Peyer's patch (tissue), 4 donors: ENCODE data around the gene AARS2. TPM values are rescaled to one million over a fixed set of nuclear protein-coding genes. Genes with fewer than 3 reads are reported as not detected.

Experiments
- DNase-seq, 3 donors: peaks; one replicate each; pipeline ENCODE4 v3.0.0-alpha.2; 2017 to 2019
- H3K27ac ChIP-seq, 4 donors: fragments of 200-600 bp; sonication (generic); one replicate each; pipeline ENCODE4 v1.5.1; 2016 to 2019
- H3K27me3 ChIP-seq, 2 donors: fragments of 200-600 bp; sonication (generic); one replicate each; pipeline ENCODE4 v1.5.1; 2019
- H3K36me3 ChIP-seq, 3 donors: fragments of 200-600 bp; sonication (generic); one replicate each; pipeline ENCODE4 v1.5.1; 2016 to 2019
- H3K4me1 ChIP-seq, 4 donors: fragments of 200-600 bp; sonication (generic); one replicate each; pipeline ENCODE4 v1.5.1; 2016 to 2019
- H3K4me3 ChIP-seq, 4 donors: fragments of 200-600 bp; sonication (generic); 1 replicate in 3 of 4; 2 replicates in 1 of 4; pipeline ENCODE4 v1.5.1; 2016 to 2019; ENCODE audit warnings: mild to moderate bottlenecking in 1 of 4
- H3K9me3 ChIP-seq, 4 donors: fragments of 200-600 bp; sonication (generic); one replicate each; pipeline ENCODE4 v1.5.1; 2016 to 2019; ENCODE audit warnings: mild to moderate bottlenecking in 1 of 4
- POLR2A ChIP-seq, 2 donors: fragments of 450-650 bp; IDR thresholded peaks; one replicate each; pipeline ENCODE4 v1.5.1; 2017; ENCODE audit warnings: antibody characterized with exemption in 2 of 2, mild to moderate bottlenecking in 2 of 2, moderate library complexity in 2 of 2
- total RNA-seq, 4 donors: library from RNA; depleted of rRNA; stranded (reverse); fragments of >200 nt; gene quantifications; one replicate each; pipeline ENCODE4 v1.1.0, GENCODE V29; 2016
- TF ChIP-seq, protein P1 (sequence below), 6 experiments: fragments of 450-650 bp in 4 of 6; fragments of 200-600 bp in 2 of 6; sonication (generic) in 1 of 6; IDR thresholded peaks; one replicate each; pipeline ENCODE4 v1.5.1; 2017 to 2019; ENCODE audit warnings: antibody characterized with exemption in 6 of 6, mild to moderate bottlenecking in 3 of 6, moderate library complexity in 1 of 6

AARS2 gene
- total RNA-seq, 4 donors from 2014 or later: 31.5 to 54.7 (median 37.6) TPM

DNA sequence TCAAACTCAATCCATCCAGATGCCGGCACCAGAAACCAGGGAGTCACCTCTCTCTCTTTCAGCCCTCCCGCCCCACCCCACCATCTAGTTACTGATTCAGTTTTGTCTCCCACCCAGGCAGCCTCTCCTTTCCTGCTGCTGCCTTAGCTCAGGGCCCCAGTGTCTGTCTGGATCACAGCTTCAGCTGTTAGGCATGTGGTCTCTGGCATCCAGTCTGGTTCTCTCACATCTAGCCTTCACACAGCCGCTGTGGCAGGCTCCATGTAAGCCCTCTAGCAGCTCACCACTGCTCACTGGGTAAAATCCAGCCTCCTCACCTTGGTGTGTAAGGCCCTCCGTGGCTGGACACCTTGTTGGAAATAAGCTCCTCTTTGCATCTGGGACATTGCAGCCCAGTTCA, 21.3 kb downstream of the AARS2 start:
- H3K4me3 ChIP-seq: no peak overlapping the region
- peaks cover 0 to under 1% (median 0%) of the 10 kb centered on the region in 4 donors for H3K4me1 ChIP-seq
- H3K27ac ChIP-seq: no peak overlapping the region
- no peak for DNase-seq
- TF ChIP-seq POLR2A (IDR thresholded peaks at IDR 0.05): no peak
- TF ChIP-seq, protein P1, sequence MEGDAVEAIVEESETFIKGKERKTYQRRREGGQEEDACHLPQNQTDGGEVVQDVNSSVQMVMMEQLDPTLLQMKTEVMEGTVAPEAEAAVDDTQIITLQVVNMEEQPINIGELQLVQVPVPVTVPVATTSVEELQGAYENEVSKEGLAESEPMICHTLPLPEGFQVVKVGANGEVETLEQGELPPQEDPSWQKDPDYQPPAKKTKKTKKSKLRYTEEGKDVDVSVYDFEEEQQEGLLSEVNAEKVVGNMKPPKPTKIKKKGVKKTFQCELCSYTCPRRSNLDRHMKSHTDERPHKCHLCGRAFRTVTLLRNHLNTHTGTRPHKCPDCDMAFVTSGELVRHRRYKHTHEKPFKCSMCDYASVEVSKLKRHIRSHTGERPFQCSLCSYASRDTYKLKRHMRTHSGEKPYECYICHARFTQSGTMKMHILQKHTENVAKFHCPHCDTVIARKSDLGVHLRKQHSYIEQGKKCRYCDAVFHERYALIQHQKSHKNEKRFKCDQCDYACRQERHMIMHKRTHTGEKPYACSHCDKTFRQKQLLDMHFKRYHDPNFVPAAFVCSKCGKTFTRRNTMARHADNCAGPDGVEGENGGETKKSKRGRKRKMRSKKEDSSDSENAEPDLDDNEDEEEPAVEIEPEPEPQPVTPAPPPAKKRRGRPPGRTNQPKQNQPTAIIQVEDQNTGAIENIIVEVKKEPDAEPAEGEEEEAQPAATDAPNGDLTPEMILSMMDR (IDR thresholded peaks at IDR 0.05): no peak
- H3K9me3 ChIP-seq: no peaks in the 10 kb centered on the region
- H3K36me3 ChIP-seq: no peaks in the 10 kb centered on the region
- H3K27me3 ChIP-seq: peaks cover 0 to 8% of the 10 kb centered on the region in 2 donors

DNA sequence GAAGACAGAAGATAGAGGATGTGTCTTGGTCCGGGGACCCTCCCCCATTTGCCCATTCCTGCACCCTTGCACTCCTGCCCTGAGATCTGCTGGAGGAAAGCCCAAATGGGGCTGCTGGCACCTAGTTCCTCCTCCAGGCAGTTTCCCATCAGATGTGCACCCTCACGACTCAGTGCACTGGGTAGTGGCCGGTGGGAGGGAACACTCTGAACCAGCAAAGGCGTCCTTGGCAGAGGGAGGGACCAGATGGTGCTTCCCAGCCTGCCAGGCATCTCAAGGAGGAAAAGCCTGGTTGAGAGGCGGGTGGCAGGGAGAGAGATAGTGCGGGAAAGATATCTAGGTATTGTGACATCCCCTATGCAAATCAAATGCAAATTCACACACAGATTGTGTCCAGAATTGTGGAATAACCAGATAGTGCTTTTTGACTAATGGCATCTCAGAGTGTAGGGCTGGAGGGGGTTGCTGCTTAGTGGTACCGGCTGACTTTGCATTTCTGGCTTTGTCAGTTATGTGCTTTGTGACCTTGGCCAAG, 23.4 kb downstream of the AARS2 start:
- H3K27ac ChIP-seq: no peak overlapping the region
- TF ChIP-seq, protein P1 (IDR thresholded peaks at IDR 0.05): no peak
- no peak for TF ChIP-seq POLR2A (IDR thresholded peaks at IDR 0.05)
- no peak overlapping the region for H3K4me3 ChIP-seq
- no peaks in the 10 kb centered on the region for H3K9me3 ChIP-seq
- H3K4me1 ChIP-seq: no peaks in the 10 kb centered on the region
- no peaks in the 10 kb centered on the region for H3K27me3 ChIP-seq
- DNase-seq: no peak
- H3K36me3 ChIP-seq: no peaks in the 10 kb centered on the region

DNA sequence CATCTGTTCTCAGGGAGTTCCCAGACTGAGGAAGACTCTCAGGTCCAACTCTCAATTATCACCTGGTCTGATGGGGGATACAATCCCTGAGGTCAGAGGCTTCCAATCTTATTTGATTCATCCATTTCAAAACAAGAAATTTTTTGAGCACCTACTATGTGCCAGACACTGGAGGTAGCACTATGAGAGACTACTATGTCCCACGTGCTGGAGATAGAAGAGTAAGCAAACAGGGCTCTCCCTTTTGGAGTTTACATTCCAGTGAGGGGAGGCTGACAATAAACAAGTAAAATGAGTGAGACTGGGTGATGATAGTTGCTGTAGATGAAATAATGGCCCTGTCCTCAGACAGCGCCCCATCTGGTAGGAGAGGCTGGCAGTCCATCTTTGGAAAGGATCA, 26.4 kb downstream of the AARS2 start:
- no peak overlapping the region for H3K4me3 ChIP-seq
- H3K36me3 ChIP-seq: no peaks in the 10 kb centered on the region
- no peaks in the 10 kb centered on the region for H3K4me1 ChIP-seq
- no peak for DNase-seq
- no peak for TF ChIP-seq POLR2A (IDR thresholded peaks at IDR 0.05)
- TF ChIP-seq, protein P1 (IDR thresholded peaks at IDR 0.05): no peak
- H3K27ac ChIP-seq: no peak overlapping the region
- no peaks in the 10 kb centered on the region for H3K9me3 ChIP-seq
- H3K27me3 ChIP-seq: no peaks in the 10 kb centered on the region

DNA sequence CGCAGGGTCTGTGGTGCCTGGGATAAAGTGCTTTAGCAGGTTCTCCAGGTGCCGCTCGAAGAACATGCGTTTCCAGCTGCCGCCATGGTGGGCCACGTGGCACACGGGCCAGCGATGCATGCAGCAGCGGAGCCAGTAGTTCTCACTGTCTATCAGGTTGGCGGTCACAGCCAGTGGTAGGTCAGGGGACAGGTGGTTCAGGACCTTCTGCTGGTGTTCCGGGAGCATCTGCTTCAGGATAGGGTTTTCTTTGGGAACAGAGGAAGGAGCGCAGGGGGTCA, 26.9 kb downstream of the AARS2 start:
- H3K27me3 ChIP-seq: no peaks in the 10 kb centered on the region
- no peaks in the 10 kb centered on the region for H3K4me1 ChIP-seq
- H3K4me3 ChIP-seq: no peak overlapping the region
- no peak for DNase-seq
- no peaks in the 10 kb centered on the region for H3K9me3 ChIP-seq
- H3K27ac ChIP-seq: no peak overlapping the region
- no peaks in the 10 kb centered on the region for H3K36me3 ChIP-seq
- no peak for TF ChIP-seq POLR2A (IDR thresholded peaks at IDR 0.05)
- TF ChIP-seq, protein P1 (IDR thresholded peaks at IDR 0.05): no peak

DNA sequence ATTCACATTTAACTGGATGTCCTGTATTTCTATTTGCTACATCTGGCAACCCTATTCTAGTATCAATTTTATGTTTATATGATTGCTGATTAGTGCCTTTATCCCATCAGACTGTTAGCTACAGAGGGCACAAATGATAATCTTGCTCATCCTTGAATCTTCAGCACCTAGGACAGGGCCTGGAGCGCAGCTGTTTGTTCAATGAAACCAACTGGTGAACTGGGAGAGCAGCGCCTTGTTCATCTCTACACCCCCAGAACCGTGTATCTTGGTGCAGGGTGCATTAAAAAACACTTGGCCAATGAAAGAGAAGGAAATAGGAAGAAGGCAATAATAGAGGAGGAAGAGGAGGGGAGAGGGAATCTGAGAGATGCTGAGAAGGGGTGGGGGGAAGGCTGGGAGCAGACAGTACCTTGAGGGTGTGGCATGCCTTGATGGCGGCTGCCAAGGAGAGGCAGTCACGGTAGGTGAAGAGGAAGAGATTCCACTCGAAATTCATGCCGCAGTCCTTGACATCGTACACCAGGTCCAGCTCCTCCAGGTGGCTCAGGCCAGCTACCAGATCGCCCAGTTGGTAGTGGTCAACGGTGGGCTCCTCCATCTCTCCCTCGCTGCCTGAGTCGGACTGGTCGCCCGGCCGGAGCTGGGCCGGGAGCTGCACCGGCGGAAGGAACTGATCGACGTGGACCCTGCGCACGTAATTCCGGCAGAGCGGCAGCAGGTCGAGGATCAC, 27.4 kb downstream of the AARS2 start:
- Histone ChIP-seq H3K4me1 (no peaks in the 10 kb centered on the region), H3K4me3 (no peak overlapping the region), H3K27me3 (no peaks in the 10 kb centered on the region), H3K27ac (no peak overlapping the region), H3K9me3 (no peaks in the 10 kb centered on the region), H3K36me3 (no peaks in the 10 kb centered on the region)
- TF ChIP-seq, protein P1 (IDR thresholded peaks at IDR 0.05): no peak
- no peak for TF ChIP-seq POLR2A (IDR thresholded peaks at IDR 0.05)
- no peak for DNase-seq
